K562 (cell line): ENCODE data around the gene MYO1D. TPM values are rescaled to one million over a fixed set of nuclear protein-coding genes. Genes with fewer than 3 reads are reported as not detected.
A peak's percentile ranks its signal among the peaks of the same experiment; 100 is the strongest.

Experiments used
- BHLHE40 ChIP-seq: IDR thresholded peaks from 2 replicates; pipeline ENCODE4 v1.6.1; 2011; ENCODE audit warnings: low read length, improper control_type of control experiment
- BMI1 ChIP-seq: fragments of 150-350 bp; IDR thresholded peaks from 2 replicates; pipeline ENCODE4 v1.6.1; 2014; ENCODE audit warnings: low read length
- BRD4 ChIP-seq: fragments of 200-600 bp; sonication (generic); IDR thresholded peaks from 2 replicates; pipeline ENCODE4 v1.6.1; 2017; ENCODE audit warnings: inconsistent platforms
- BRD9 ChIP-seq: fragments of 450-650 bp; IDR thresholded peaks from 2 replicates; pipeline ENCODE4 v1.6.1; 2018; ENCODE audit warnings: low read depth; ENCODE audit not compliant: partially characterized antibody
- HMGN3 ChIP-seq: IDR thresholded peaks from 2 replicates; pipeline ENCODE4 v1.6.1; 2011; ENCODE audit warnings: borderline replicate concordance, low read depth, mild to moderate bottlenecking, mixed read lengths, low read length; ENCODE audit not compliant: insufficient read length; ENCODE audit errors: extremely low read depth
- HNRNPL ChIP-seq: fragments of 200-400 bp; formaldehyde crosslinking; IDR thresholded peaks from 2 replicates; pipeline ENCODE4 v1.6.1; 2017; ENCODE audit warnings: low read depth, mild to moderate bottlenecking, low read length
- ILK ChIP-seq: fragments of 450-650 bp; IDR thresholded peaks from 2 replicates; pipeline ENCODE4 v1.6.1; 2016; ENCODE audit warnings: missing genetic modification characterization, low read depth, mild to moderate bottlenecking, missing compliant biosample characterization, moderate library complexity, borderline replicate concordance
- L3MBTL2 ChIP-seq: fragments of 450-650 bp; IDR thresholded peaks from 2 replicates; pipeline ENCODE4 v1.6.1; 2016; ENCODE audit warnings: mild to moderate bottlenecking, moderate library complexity
- PHB ChIP-seq: fragments of 250-450 bp; sonication (Bioruptor Pico); IDR thresholded peaks from 2 replicates; pipeline ENCODE4 v1.5.0; 2021
- TCF7 ChIP-seq: sonication (generic); IDR thresholded peaks from 2 replicates; pipeline ENCODE4 v1.6.1; 2016; ENCODE audit warnings: antibody characterized with exemption, borderline replicate concordance
- XRCC5 ChIP-seq: fragments of 200-400 bp; formaldehyde crosslinking; IDR thresholded peaks from 2 replicates; pipeline ENCODE4 v1.6.1; 2017; ENCODE audit warnings: low read depth, mild to moderate bottlenecking, low read length
- polyA plus RNA-seq, 8 experiments: library from polyadenylated mRNA; depleted of rRNA in 4 of 8; stranded (reverse) in 5 of 8; unstranded in 3 of 8; fragments of >200 nt; fragmentation: Nextera tagmentation in 2 of 8; fragmentation: Illumina TruSeq in 1 of 8; extraction: Ambion mirVana in 2 of 8; extraction: Trizol in 1 of 8; gene quantifications; 2 replicates each; pipeline versions ENCODE4 v1.2.1 to v1.2.3, GENCODE V29; 2011 to 2014; ENCODE audit warnings: inconsistent platforms in 1 of 8, missing spikeins in 1 of 8
- total RNA-seq, 7 experiments: library from RNA; depleted of rRNA in 6 of 7; stranded (reverse); fragments of >200 nt in 6 of 7; fragmentation: Illumina TruSeq in 2 of 7; extraction: Trizol in 2 of 7; gene quantifications; 2 replicates each; pipeline versions ENCODE4 v1.2.1 to v1.2.3, GENCODE V29; 2011 to 2021; ENCODE audit warnings: low replicate concordance in 1 of 7
- TF ChIP-seq, protein P1 (sequence below): IDR thresholded peaks from 3 replicates; pipeline ENCODE4 v1.6.1; 2011; ENCODE audit warnings: borderline replicate concordance, mild to moderate bottlenecking, moderate library complexity; ENCODE audit not compliant: insufficient read length; ENCODE audit errors: extremely low read depth
- TF ChIP-seq, protein P2 (sequence below), 2 experiments: fragments of 450-650 bp; conservative IDR thresholded peaks; 2 replicates each; pipeline ENCODE4 v1.6.1; 2017; ENCODE audit warnings: mild to moderate bottlenecking in 2 of 2, moderate library complexity in 2 of 2
- TF ChIP-seq, protein P3 (sequence below): sonication (generic); formaldehyde crosslinking; IDR thresholded peaks from 2 replicates; pipeline ENCODE4 v1.5.0; 2020; ENCODE audit warnings: missing genetic modification reagents
- TF ChIP-seq, protein P4 (sequence below): fragments of 450-650 bp; conservative IDR thresholded peaks from 2 replicates; pipeline ENCODE4 v1.6.1; 2016; ENCODE audit warnings: missing genetic modification characterization, low read depth, mild to moderate bottlenecking, missing compliant biosample characterization, moderate library complexity
- TF ChIP-seq, protein P5 (sequence below): fragments of 450-650 bp; formaldehyde crosslinking; IDR thresholded peaks from 2 replicates; pipeline ENCODE4 v1.4.0; 2020; ENCODE audit warnings: mild to moderate bottlenecking
- TF ChIP-seq, protein P6 (sequence below): fragments of 450-650 bp; IDR thresholded peaks from 2 replicates; pipeline ENCODE4 v1.6.1; 2014; ENCODE audit warnings: low read depth, mild to moderate bottlenecking, moderate library complexity, borderline replicate concordance

The MYO1D gene
- total and polyA plus RNA-seq, 9 of the 15 experiments (the other 6 are each of a cell fraction or from before 2014, with no cell fraction given), result 2.1 to 71.2 (median 45.4) TPM

DNA sequence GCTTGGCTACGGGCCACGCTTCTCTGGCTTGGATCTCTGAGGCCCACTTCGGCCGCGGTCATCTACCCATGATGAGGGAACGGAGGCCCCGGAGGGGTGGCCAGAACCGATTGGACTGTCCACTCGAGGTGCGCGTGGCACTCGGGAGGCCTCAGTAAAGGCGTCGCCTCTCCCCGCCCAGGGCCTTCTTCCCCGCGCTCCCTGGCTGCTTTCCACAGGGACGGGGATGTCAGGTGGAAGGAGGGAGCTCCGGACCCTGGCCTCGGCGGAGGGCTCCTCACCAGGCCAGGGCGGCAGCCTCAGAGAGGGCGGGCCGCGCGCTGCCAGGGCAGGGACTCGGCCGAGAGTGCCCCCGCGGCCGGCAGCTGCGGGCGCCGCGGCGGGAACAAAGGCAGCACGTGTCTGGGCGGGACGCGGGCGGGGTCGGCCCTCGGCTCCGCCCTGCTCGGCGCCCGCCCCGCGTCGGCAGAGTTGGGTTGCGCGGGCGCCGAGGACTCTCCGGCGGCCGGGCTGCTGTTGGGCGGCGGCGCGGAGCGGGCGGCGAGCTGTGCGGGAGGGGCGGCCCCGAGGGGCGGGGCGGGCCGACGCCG, 390.7 kb downstream of the MYO1D start (continued):
- TF ChIP-seq ILK (tag) (no peak), PHB (CRISPR knock-in tag) (no peak), L3MBTL2 (peak; percentile 99), BMI1 (no peak), HNRNPL (0 out of 2 replicates have a peak, but pooled peaks have one; percentile 49), BHLHE40 (peak; percentile 95), XRCC5 (0 out of 2 replicates have a peak, but pooled peaks have one; percentile 60), BRD4 (no peak), HMGN3 (peak; percentile 32), TCF7 (peak; percentile 74), BRD9 (no peak)
- TF ChIP-seq, protein P1, sequence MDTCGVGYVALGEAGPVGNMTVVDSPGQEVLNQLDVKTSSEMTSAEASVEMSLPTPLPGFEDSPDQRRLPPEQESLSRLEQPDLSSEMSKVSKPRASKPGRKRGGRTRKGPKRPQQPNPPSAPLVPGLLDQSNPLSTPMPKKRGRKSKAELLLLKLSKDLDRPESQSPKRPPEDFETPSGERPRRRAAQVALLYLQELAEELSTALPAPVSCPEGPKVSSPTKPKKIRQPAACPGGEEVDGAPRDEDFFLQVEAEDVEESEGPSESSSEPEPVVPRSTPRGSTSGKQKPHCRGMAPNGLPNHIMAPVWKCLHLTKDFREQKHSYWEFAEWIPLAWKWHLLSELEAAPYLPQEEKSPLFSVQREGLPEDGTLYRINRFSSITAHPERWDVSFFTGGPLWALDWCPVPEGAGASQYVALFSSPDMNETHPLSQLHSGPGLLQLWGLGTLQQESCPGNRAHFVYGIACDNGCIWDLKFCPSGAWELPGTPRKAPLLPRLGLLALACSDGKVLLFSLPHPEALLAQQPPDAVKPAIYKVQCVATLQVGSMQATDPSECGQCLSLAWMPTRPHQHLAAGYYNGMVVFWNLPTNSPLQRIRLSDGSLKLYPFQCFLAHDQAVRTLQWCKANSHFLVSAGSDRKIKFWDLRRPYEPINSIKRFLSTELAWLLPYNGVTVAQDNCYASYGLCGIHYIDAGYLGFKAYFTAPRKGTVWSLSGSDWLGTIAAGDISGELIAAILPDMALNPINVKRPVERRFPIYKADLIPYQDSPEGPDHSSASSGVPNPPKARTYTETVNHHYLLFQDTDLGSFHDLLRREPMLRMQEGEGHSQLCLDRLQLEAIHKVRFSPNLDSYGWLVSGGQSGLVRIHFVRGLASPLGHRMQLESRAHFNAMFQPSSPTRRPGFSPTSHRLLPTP, result no peak
- TF ChIP-seq, protein P2, sequence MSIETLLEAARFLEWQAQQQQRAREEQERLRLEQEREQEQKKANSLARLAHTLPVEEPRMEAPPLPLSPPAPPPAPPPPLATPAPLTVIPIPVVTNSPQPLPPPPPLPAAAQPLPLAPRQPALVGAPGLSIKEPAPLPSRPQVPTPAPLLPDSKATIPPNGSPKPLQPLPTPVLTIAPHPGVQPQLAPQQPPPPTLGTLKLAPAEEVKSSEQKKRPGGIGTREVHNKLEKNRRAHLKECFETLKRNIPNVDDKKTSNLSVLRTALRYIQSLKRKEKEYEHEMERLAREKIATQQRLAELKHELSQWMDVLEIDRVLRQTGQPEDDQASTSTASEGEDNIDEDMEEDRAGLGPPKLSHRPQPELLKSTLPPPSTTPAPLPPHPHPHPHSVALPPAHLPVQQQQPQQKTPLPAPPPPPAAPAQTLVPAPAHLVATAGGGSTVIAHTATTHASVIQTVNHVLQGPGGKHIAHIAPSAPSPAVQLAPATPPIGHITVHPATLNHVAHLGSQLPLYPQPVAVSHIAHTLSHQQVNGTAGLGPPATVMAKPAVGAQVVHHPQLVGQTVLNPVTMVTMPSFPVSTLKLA (conservative IDR thresholded peaks at IDR 0.05), result peak in 1 of 2 experiments; percentile 68; a peak in 2 of 4 replicates
- TF ChIP-seq, protein P3, sequence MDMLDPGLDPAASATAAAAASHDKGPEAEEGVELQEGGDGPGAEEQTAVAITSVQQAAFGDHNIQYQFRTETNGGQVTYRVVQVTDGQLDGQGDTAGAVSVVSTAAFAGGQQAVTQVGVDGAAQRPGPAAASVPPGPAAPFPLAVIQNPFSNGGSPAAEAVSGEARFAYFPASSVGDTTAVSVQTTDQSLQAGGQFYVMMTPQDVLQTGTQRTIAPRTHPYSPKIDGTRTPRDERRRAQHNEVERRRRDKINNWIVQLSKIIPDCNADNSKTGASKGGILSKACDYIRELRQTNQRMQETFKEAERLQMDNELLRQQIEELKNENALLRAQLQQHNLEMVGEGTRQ, result peak; percentile 60
- TF ChIP-seq, protein P4, sequence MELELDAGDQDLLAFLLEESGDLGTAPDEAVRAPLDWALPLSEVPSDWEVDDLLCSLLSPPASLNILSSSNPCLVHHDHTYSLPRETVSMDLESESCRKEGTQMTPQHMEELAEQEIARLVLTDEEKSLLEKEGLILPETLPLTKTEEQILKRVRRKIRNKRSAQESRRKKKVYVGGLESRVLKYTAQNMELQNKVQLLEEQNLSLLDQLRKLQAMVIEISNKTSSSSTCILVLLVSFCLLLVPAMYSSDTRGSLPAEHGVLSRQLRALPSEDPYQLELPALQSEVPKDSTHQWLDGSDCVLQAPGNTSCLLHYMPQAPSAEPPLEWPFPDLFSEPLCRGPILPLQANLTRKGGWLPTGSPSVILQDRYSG, result no peak
- TF ChIP-seq, protein P5, sequence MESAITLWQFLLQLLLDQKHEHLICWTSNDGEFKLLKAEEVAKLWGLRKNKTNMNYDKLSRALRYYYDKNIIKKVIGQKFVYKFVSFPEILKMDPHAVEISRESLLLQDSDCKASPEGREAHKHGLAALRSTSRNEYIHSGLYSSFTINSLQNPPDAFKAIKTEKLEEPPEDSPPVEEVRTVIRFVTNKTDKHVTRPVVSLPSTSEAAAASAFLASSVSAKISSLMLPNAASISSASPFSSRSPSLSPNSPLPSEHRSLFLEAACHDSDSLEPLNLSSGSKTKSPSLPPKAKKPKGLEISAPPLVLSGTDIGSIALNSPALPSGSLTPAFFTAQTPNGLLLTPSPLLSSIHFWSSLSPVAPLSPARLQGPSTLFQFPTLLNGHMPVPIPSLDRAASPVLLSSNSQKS (CRISPR knock-in tag), result no peak
- TF ChIP-seq, protein P6, sequence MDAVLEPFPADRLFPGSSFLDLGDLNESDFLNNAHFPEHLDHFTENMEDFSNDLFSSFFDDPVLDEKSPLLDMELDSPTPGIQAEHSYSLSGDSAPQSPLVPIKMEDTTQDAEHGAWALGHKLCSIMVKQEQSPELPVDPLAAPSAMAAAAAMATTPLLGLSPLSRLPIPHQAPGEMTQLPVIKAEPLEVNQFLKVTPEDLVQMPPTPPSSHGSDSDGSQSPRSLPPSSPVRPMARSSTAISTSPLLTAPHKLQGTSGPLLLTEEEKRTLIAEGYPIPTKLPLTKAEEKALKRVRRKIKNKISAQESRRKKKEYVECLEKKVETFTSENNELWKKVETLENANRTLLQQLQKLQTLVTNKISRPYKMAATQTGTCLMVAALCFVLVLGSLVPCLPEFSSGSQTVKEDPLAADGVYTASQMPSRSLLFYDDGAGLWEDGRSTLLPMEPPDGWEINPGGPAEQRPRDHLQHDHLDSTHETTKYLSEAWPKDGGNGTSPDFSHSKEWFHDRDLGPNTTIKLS, result peak; percentile 54; the same call in 1 of the 2 replicates
